Measurements from ENCODE around the gene PIP4K2A.

PIP4K2A gene

GRCh38 chr10:22599048-22599561 is 115.3 kb downstream of the PIP4K2A start:
- DNase-seq (ENCODE audit: low read depth, low spot score), result no peak

DNA sequence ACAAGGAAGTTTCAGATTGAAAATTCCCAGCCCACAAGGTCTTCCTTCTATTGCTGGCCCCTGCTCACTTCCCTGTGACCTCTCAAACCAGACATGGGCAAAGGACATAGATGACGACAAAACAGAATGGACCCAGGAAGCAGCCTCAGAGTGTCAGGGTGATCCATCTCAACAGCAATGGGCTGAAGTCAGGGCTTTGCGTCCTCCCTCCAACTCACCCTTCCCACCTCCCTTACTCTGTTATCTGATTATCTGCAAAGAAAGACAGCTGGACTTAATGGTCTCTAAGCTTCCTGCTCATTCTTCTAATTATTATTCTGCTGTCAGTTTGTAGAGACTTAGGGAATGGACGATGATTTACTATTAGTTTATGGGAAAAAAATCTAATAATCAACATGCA is 115.9 kb downstream of the PIP4K2A start:
- no peak for DNase-seq (ENCODE audit: low read depth, low spot score)

DNA sequence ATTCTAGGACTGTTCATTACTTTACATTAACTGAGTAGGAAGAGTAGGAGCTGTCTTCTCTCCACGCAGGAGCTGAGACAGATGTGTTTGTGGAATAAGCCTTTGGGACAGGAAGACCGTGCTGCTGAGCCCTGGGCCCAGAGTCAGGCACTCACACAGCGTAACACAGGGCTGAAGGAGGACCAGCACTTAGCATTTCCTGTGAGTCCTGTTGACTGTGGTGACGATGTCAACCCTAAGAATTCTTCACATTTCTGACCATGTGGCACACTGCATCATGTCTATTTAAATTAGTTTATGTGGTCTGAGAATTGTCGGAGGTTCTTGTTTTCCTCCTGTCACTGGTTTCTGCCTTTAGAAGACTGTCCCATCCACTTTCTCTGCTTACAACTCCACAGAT is 117.2 kb downstream of the PIP4K2A start:
- DNase-seq (ENCODE audit: low read depth, low spot score), result no peak

DNA sequence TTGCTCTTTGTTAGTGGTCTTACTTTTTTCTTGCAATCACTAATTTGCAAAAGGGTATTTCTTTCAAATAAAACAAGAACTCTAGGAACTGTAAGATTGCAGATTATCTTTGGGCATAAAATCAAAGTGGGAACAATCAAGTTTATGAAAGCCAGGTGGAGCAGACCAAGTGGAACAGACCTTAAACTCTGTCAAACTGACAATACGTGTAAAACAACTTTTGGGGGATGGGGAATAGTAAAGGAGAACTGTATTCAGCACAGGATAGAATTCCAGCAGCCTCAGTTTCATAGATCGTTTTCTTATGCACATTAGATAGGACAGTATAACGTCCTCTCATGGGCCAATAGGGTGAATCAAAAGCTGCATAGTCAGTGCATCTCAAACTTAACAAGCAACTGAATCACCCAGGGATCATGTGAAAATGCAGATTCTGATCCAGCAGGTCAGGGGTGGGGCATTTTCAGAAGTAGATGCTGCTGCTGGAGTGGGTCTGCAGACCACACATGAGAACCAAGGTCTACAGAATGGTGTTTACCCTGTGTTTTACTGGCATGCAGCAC is 120.7 kb downstream of the PIP4K2A start:
- no peak for DNase-seq (ENCODE audit: low read depth, low spot score)

DNA sequence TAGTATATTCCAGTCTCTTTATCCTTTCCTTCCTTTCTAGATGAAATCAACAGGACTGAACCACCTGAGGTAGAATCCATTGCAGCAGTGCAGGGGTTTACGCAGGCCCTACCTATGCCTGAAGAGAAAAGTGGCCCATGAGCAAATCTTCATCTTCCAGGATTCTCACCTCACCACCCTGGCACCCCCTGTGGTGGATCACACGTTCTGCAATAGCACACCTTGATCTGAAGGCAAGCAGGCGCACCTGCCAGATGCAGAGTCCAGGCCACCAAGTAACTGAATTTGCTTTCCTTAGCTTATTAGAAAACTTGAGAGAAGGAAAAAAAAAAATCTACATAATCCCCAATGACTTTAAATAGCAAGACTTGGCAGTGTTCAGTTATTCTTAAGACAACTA is 121.4 kb downstream of the PIP4K2A start:
- DNase-seq (ENCODE audit: low read depth, low spot score), result no peak

GRCh38 chr10:22589851-22590514 is 124.4 kb downstream of the PIP4K2A start:
- DNase-seq (ENCODE audit: low read depth, low spot score), result no peak

DNA sequence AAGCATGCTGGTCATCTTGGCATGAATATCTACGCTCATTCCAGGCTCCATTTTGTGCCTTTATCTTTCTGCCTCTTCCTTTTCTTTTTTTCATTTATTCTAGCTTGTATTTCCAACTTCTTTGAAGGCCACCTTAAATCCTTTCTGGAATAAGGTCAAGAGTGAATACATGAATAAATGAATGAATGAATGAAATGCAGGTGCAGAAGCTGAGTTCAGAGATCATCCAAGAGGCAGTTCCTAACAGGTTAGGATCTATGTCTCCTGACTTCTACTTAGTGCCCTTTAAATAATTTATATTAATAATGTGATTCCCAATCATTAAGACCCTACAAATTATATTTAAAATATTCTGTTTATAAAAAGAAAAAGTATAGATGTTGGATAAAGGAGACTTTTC is 125.9 kb downstream of the PIP4K2A start:
- DNase-seq (ENCODE audit: low read depth, low spot score), result no peak

GRCh38 chr10:22583683-22584082 is 130.7 kb downstream of the PIP4K2A start:
- DNase-seq (ENCODE audit: low read depth, low spot score), result no peak

DNA sequence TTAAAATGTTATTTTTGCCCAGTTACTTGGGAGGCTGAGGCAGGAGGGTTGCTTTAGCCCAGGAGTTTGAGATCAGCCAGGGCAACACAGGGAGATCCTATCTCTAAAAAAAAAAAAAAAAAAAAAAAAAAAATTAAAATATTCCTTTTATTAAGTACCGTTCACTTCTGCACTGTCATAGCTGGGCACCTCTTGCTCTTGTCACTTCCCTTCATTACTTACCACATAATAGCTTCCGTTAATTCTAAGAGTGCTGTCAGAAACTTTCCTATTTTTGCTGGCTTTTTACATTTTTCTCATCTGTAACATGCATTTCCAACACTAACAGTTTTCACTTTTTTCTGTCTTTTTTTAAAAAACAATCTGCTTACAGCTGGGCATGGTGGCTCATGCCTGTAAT is 132.9 kb downstream of the PIP4K2A start:
- no peak for DNase-seq (ENCODE audit: low read depth, low spot score)

GRCh38 chr10:22580711-22581110 is 133.7 kb downstream of the PIP4K2A start:
- DNase-seq (ENCODE audit: low read depth, low spot score), result no peak

DNA sequence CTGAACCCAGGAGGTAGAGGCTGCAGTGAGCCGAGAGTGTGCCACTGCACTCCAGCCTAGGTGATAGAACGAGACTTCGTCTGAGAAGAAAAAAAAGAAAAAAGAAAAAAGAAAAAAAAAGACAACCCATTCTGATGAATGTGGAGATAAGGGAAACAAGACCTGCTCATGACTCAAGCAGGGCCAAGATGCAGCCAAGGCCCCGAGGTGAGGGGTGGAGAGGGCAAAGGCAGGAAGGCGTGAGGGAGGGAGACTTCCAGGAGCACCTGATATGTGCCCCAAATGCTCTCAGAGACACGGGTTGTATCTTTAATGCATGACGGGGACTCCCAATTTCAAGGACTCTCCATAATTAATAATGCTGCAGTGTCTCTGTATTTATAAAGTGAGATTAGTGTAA is 134.6 kb downstream of the PIP4K2A start:
- no peak for DNase-seq (ENCODE audit: low read depth, low spot score)

DNA sequence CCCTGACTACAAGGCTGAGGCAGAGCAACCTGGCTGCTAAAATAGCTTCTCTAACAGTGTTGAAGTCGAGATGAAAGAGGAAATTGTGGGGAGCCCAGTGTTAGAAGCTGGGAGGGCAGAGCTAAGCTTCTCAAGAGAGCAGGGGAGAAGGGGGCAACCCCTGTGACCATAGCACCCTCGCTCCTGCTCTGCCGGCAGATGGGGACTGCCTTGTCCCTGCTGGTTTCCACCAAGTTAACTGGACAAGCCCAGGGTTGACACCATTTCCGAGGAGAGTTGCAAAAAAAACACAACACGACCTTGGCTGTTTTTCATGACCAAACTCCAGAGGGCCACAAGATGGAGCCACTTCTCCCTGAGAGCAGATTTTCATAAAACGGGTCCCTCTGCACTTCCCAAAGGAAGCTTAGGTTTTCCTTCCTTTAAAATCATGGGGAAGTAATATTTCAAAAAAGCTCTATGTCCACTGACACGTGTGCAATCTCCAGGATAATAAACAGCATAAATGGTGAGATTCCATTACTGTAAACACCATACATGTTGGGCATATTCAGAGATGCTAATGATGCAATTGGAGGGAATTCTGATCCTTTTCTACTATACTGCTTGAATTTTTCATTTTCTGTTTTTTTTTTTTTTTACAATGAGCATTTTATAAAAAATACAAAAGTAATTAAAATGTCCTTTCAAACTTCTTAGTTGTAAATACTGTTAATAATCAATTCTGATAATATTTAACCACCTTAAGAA is 140.4 kb downstream of the PIP4K2A start:
- DNase-seq (ENCODE audit: low read depth, low spot score), result no peak

DNA sequence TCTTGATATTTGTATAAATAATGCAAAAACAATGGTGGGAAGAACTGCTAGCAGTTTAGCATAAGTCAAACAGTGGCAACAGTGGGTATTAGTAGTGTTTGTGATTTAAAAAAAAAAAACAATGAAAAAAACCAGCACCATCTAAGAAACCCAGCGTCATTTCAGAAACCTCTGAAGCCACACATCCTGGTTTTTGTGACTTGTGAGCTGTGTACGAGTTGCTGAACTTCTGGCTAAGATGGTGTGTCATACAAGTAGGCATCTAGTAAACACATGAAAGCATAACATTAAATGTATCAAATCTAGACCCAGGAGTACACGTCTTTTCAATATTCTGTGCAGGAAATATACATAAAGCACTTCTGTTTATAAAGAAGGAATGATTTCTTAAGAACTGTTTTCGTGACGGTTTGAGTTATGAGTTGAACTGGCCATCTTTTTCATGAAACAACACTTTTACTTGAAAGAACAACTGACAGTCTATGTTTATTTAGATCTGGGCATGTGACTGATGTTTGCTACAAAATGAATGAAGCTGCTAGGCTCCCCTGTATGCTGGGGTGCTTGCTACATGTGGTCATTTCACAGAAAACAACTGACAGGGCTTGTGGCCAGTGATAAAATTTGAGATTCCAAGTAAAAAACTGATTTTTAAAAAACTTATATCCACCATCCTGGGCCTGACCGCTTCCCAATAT is 143.5 kb downstream of the PIP4K2A start:
- DNase-seq (ENCODE audit: low read depth, low spot score), result no peak

- no peak for DNase-seq (ENCODE audit: low read depth, low spot score)
These were observed 144.1 kb downstream of the PIP4K2A start for GRCh38 chr10:22570234-22570633.

DNA sequence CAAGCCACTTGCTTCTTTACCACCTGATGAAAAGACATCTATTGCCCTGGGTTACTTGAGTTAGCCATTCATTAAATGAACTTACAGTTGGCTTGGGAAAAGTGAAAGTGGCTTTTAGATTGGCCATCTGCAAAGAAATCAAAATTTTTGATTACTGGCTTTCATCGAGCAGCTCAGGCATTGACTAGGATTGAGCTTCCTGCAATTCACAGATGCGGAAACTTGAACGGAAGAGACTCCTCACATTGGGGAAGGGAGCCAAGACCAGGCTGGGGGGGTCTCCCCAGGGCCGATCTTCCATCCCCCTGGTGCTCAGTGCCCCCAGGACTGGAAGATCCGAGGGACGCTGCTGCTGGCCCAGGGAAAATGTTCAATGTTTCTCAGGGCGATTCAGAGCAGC is 145.4 kb downstream of the PIP4K2A start:
- DNase-seq (ENCODE audit: low read depth, low spot score), result no peak

DNA sequence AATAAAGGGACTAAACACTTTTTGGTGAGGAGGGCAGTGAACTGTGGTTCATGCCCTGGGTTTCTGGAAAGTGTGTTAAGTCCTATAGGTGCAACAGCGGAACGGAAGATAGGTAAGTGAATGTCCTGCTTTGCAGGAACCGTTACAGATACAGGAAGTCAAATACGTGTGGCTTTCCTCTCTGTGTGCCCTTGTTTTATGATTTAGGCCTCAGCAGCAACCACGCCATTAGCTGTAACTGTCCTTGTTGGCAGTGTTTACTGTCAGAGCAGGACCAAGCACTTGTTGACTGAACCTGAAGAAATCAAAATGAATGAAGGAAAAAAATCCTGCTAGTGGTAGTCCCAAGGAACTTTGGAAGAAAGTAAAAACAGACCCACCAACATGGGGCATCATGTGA is 150.3 kb downstream of the PIP4K2A start:
- DNase-seq (ENCODE audit: low read depth, low spot score), result no peak

DNA sequence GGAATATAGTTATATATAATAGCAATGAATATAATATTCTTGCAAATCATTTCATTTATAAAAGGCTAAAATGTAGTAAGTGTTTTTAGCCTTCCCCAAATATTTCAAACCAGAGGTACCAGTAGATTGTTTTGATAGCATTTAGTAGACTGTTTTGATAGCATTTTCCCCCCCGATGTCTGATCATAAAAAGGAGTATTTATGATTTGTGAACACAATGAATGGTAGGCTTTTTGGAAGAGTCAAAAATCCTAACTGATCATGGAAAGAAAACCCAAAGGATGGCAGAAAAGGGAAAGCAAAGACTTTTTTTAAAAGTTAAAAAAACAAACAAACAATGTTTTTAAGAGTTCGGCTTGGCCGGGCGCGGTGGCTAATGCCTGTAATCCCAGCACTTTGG is 152.5 kb downstream of the PIP4K2A start:
- no peak for DNase-seq (ENCODE audit: low read depth, low spot score)

DNA sequence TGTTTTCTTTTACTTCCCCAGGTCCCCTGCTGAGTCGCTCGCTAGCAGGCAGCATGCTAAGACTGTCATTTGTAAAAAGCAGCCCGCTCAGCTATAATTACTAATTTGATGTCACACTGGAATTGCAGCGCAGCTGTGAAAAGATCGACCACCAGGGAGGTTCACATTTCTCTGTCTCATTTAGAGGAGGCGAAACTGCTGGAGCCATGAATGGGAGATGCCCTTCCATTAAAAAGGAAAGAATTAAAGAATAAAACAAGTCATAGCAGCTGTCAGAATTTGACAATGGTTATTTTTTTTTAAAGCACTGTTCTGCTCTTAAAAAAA is 153.5 kb downstream of the PIP4K2A start:
- no peak for DNase-seq (ENCODE audit: low read depth, low spot score)

- DNase-seq (ENCODE audit: low read depth, low spot score), result no peak
These were observed 154.1 kb downstream of the PIP4K2A start for GRCh38 chr10:22560096-22560912.

GRCh38 chr10:22557321-22557720 is 157.1 kb downstream of the PIP4K2A start:
- DNase-seq (ENCODE audit: low read depth, low spot score), result no peak

DNA sequence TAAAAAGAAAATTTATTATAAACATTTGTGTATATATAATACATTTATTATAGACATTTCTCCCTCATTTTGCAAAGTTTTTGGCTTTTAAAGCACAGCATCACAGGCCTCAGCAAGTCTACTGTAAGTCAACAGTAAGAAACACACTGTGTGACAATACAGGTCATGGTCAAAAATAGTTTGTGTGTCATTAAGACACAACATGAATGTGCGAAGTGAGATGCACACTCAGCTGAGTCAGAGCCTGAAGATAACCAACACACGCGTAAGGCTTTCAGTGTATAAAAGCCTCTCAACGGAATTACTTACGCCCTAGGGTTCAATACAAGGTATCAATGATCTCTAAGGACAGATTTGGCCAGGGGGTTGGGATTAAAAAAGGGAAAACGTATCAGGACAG is 157.6 kb downstream of the PIP4K2A start:
- no peak for DNase-seq (ENCODE audit: low read depth, low spot score)

All from activated naive CD8-positive, alpha-beta T cell treated with anti-CD3 and anti-CD28 coated beads, Interleukin-2, amount 50 U/mL, for 16 hours (primary cell).